ENCODE results near the gene OOSP4A. TPM values are rescaled to one million over a fixed set of nuclear protein-coding genes. Genes with fewer than 3 reads are reported as not detected.

OOSP4A gene
- total RNA-seq, 1 donor from 2014 or later: not detected

DNA sequence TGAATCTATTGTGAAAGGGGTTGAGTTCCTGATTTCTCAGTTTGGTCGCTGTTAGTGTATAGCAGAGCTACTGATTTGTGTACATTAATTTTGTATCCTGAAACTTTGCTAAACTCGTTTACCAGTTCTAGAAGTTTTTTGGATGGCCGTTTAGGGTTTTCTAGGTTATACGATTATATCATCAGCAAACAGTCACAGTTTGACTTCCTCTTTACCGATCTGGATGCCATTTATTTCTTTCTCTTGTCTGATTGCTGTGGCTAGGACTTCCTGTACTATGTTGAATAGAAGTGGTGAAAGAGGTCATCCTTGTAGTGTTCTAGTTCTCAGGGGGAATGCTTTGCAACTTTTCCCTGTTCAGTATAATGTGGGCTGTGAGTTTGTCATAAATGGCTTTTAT is 28.6 kb downstream of the OOSP4A start:
- H3K36me3 ChIP-seq: no peaks in the 10 kb centered on the region
- no peaks in the 10 kb centered on the region for H3K4me1 ChIP-seq
- no peak for DNase-seq
- intact Hi-C loops (cut with micrococcal nuclease): no loop called here
- H3K9me3 ChIP-seq (replicated peaks): peaks cover 28% of the 10 kb centered on the region
- H3K27ac ChIP-seq (replicated peaks): no peak overlapping the region
- no peak overlapping the region for H3K4me3 ChIP-seq
- no peaks in the 10 kb centered on the region for H3K27me3 ChIP-seq (ENCODE audit: low read depth)
- no peak for TF ChIP-seq CTCF (IDR thresholded peaks at IDR 0.05; ENCODE audit: borderline replicate concordance)

GRCh38 chr11:59997800-59998199 is 34.0 kb downstream of the OOSP4A start:
- no peak for DNase-seq
- no peak for TF ChIP-seq CTCF (IDR thresholded peaks at IDR 0.05; ENCODE audit: borderline replicate concordance)
- Histone ChIP-seq H3K4me3 (no peak overlapping the region), H3K36me3 (no peaks in the 10 kb centered on the region), H3K27me3 (ENCODE audit: low read depth) (no peaks in the 10 kb centered on the region), H3K27ac (replicated peaks) (no peak overlapping the region), H3K4me1 (no peaks in the 10 kb centered on the region), H3K9me3 (replicated peaks) (peaks cover 6% of the 10 kb centered on the region)
- intact Hi-C loops (cut with micrococcal nuclease): no loop called here

- Histone ChIP-seq H3K9me3 (replicated peaks) (peaks cover 6% of the 10 kb centered on the region), H3K4me1 (no peaks in the 10 kb centered on the region), H3K4me3 (no peak overlapping the region), H3K27ac (replicated peaks) (no peak overlapping the region), H3K36me3 (no peaks in the 10 kb centered on the region), H3K27me3 (ENCODE audit: low read depth) (no peaks in the 10 kb centered on the region)
- TF ChIP-seq CTCF (IDR thresholded peaks at IDR 0.05; ENCODE audit: borderline replicate concordance): no peak
- no peak for DNase-seq
- intact Hi-C loops (cut with micrococcal nuclease): no loop called here
Observed at GRCh38 chr11:59999691-60000090, 35.9 kb downstream of the OOSP4A start.

DNA sequence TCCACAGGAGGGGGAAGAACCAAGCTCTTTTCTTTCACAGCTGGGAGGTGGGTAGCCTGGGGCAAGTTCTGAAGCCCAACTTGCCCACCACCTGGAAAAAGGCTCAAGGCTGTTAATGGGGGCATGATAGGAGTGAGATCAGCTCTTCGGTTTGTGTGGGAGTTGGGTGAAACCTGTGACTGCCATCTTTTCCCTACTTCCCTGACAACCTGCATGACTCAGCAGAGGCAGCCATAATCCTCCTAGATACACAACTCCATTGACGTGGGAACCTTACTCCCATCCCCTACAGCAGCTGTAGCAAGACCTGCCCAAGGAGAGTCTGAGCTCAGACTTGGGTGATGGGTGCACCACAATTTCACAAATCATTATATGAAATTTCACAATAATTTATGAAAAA is 39.9 kb downstream of the OOSP4A start:
- Histone ChIP-seq H3K36me3 (no peaks in the 10 kb centered on the region), H3K27ac (replicated peaks) (no peak overlapping the region), H3K4me1 (no peaks in the 10 kb centered on the region), H3K4me3 (no peak overlapping the region), H3K27me3 (ENCODE audit: low read depth) (no peaks in the 10 kb centered on the region), H3K9me3 (replicated peaks) (peaks cover 6% of the 10 kb centered on the region)
- TF ChIP-seq CTCF (IDR thresholded peaks at IDR 0.05; ENCODE audit: borderline replicate concordance): no peak
- intact Hi-C loops (cut with micrococcal nuclease): no loop called here
- no peak for DNase-seq

- DNase-seq: no peak
- Histone ChIP-seq H3K4me3 (no peak overlapping the region), H3K4me1 (no peaks in the 10 kb centered on the region), H3K36me3 (no peaks in the 10 kb centered on the region), H3K27ac (replicated peaks) (no peak overlapping the region), H3K27me3 (ENCODE audit: low read depth) (no peaks in the 10 kb centered on the region), H3K9me3 (replicated peaks) (no peaks in the 10 kb centered on the region)
- intact Hi-C loops (cut with micrococcal nuclease): no loop called here
- no peak for TF ChIP-seq CTCF (IDR thresholded peaks at IDR 0.05; ENCODE audit: borderline replicate concordance)
Observed at GRCh38 chr11:60005360-60005759, 41.5 kb downstream of the OOSP4A start.

DNA sequence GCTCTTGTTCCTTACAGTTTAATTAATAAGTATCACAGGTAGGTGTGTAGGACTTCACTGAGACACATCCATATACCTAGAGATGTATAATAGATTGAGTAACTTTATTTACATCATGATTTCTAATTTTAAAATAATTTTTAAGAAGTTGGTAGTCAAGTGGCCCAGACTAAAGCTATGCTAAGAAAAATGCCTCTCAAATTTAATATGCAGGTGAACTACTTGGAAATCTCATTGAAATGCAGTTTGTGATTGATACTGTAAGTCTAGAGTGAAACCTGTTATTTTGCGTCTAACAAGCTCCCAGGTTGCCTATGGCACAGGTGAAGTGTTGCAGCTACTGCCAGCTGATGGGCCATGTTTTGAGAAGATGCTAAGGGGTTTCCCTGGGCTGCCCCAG is 53.0 kb downstream of the OOSP4A start, which contains the start of gene OOSP4B:
Gene OOSP4B, plus strand, starts transcription at position 301 of the 400 bp plus-strand sequence.
- H3K27ac ChIP-seq (replicated peaks): no peak within 1 kb of the TSS
- TF ChIP-seq CTCF (IDR thresholded peaks at IDR 0.05; ENCODE audit: borderline replicate concordance): no peak
- no peak within 1 kb of the TSS for H3K4me3 ChIP-seq
- H3K9me3 ChIP-seq (replicated peaks): no peaks in the 10 kb centered on the region
- no peaks in the 10 kb centered on the region for H3K36me3 ChIP-seq
- no peaks in the 10 kb centered on the region for H3K27me3 ChIP-seq (ENCODE audit: low read depth)
- no peak for DNase-seq
- no peaks in the 10 kb centered on the region for H3K4me1 ChIP-seq
- intact Hi-C loops (cut with micrococcal nuclease): no loop called here
